Subcutaneous adipose tissue (tissue), 4 donors: ENCODE results near the gene AGGF1. TPM values are rescaled to one million over a fixed set of nuclear protein-coding genes. Genes with fewer than 3 reads are reported as not detected.

ENCODE experiments used
- total RNA-seq, 4 donors: library from RNA; depleted of rRNA; stranded (reverse); fragments of >200 nt; gene quantifications; one replicate each; pipeline ENCODE4 v1.1.0, GENCODE V29; 2016
- TF ChIP-seq, protein P1 (sequence below): fragments of 450-650 bp; IDR thresholded peaks from one replicate; pipeline ENCODE4 v1.5.1; 2016; ENCODE audit warnings: low read depth, mild to moderate bottlenecking, control low read depth, antibody characterized with exemption, moderate library complexity

Gene AGGF1
- total RNA-seq, 4 donors from 2014 or later: 20.9 to 24.1 (median 23.3) TPM

- TF ChIP-seq, protein P1, sequence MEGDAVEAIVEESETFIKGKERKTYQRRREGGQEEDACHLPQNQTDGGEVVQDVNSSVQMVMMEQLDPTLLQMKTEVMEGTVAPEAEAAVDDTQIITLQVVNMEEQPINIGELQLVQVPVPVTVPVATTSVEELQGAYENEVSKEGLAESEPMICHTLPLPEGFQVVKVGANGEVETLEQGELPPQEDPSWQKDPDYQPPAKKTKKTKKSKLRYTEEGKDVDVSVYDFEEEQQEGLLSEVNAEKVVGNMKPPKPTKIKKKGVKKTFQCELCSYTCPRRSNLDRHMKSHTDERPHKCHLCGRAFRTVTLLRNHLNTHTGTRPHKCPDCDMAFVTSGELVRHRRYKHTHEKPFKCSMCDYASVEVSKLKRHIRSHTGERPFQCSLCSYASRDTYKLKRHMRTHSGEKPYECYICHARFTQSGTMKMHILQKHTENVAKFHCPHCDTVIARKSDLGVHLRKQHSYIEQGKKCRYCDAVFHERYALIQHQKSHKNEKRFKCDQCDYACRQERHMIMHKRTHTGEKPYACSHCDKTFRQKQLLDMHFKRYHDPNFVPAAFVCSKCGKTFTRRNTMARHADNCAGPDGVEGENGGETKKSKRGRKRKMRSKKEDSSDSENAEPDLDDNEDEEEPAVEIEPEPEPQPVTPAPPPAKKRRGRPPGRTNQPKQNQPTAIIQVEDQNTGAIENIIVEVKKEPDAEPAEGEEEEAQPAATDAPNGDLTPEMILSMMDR: no peak
Measured at GRCh38 chr5:77015938-77016569, 14.2 kb upstream of the AGGF1 start.

DNA sequence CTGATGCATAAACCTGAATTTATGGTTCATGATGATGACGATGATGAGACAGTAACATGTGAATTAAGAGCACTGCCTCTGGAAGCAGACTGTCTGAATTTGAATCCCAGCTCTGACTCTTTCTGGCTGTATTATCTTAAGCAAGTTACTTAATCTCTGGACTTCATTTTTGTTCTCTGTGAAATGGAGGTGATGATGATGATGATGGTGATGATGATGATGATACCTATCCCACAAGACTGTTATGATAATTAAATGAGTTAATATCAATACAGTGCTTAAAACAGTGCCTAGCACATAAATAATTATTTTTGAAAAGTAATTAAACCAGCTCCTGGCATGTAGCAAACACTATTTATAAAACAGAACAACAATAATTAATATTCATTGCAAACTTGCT, 13.2 kb upstream of the AGGF1 start:
- TF ChIP-seq, protein P1: no peak

DNA sequence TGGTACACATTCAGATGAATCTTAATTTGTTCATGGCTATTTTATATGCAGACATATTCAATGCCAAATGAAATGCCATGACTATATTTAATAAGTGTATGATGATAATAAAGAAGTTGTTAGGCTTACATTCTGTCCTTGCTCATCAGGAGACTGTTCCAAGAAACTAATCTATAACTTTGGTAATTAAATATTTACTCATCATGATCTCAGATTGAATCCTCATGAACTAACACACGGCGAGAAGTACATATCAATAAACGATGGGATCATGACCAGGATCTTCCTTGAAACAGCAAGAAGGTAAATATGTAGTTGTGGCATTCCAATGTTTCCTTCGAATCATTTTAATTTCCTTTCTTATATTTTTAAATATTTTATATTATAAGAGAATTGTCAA, 12.5 kb upstream of the AGGF1 start:
- TF ChIP-seq, protein P1: no peak

DNA sequence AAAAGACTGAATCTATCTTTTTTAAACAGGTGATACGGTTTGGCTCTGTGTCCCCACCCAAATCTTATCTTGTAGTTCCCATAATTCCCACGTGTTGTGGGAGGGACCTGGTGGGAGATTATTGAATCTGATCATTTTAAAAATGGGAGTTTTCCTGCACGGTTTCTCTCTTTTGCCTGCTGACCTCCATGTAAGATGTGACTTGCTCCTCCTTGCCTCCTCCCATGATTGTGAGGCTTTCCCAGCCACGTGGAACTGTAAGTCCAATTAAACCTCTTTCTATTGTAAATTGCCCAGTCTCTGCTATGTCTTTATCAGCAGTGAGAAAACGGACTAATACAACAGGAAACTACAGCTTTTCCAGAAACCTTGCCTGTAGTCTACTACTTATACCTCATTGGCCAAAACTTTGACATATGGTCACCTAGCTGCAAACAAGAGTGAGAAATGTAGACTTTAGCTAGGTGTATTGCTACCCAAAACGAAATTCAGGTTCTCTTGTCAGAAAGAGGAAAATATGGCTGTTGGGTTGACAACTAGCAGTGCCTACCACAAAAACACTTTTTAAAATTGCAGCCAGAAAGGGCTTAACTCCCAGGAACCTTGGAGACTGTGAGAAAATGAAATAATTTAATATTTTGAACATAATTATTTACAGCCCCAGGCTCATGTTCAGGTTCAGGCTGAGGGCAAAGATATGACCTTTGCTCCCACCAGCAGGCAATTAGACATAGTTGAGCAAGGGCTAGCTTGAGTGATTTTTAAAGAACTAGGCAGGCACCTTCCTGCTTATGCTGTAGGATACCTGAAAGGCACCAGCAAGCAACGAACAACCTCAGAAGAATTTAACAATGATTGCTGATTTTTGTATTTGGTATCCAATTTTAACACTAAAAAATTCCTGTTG, 7.4 kb upstream of the AGGF1 start:
- TF ChIP-seq, protein P1: no peak

- TF ChIP-seq, protein P1: no peak
Measured at GRCh38 chr5:77024490-77024889, 5.7 kb upstream of the AGGF1 start.

DNA sequence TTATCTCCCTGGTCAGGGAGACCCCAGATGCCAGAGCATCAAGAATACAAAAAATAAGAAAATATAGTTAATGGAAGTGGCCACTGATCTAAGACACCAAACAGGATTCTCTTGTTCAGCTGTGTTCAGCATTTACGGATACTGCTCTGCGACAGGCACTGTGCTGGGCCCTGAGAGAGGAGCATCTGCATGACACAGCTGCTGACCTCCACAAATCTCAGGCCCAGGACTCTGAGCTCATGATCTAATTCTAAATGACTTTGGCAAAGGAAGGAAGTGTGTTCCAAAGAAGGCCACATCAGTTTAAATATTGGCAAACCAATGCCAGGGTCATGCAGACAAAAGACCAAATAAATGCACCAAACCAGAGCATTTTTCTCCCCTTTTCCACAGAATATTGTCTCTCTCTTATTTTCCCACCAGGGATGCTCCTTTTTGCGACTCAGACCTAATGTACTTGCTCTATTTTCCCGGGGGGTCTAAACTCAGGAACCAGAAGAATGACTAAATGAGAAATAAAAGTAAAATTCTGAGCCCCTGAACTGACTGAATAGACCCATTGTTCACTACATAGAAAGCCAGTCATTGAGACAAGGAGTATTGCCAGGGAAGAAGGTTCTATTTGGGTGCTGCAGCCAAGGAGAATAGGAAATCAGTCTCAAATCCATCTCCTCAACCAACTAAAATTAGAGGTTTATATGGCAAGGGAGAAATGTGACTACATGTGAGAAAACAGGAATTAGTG, 1.4 kb upstream of the AGGF1 start:
- TF ChIP-seq, protein P1: no peak
